Hippocampal formation (tissue), 2 donors: ENCODE results near the gene ERI2.
A peak's percentile ranks its signal among the peaks of the same experiment; 100 is the strongest.

Experiments
- DNase-seq, 2 donors: peaks; one replicate each; lab custom pipeline; 2025; lab: John Stamatoyannopoulos, UW

Gene ERI2

GRCh38 chr16:20806168-20807050, at the start of gene ERI2, which contains the start of gene REXO5:
Gene ERI2 (minus strand): TSS chr16:20806472. CDS start chr16:20806430, 42 bp downstream.
Gene REXO5 (plus strand): TSS chr16:20806527. CDS start chr16:20806954, 427 bp downstream.
- peak; percentile 85 to 86 for DNase-seq

GRCh38 chr16:20854963-20855362, 48.7 kb upstream of the ERI2 start:
- DNase-seq: no peak

- no peak for DNase-seq
These were observed 47.8 kb upstream of the ERI2 start for GRCh38 chr16:20853981-20854620.

- no peak for DNase-seq
These were observed 46.9 kb upstream of the ERI2 start for GRCh38 chr16:20853143-20853542.

DNA sequence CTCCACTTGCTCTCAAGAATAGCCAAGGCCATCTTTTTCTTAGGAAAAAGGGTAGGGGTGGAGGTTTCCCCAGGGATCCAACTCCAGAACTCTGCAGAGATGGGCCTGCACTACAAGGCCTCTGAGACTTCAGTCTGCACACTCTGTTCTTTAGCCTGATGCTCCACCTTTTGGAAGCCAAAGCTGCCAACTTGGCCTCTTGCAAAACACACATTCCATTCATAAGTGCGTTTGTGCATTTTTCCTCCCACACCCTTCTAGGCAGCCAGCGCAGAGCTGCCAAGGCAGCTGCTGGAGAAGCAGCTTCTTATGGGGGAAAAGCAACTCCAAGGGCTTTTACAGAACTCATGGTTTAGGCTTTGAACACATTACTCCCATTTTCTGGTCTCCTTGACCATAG, 45.3 kb upstream of the ERI2 start:
- DNase-seq: peak in 1 of 2 donors; percentile 27

DNA sequence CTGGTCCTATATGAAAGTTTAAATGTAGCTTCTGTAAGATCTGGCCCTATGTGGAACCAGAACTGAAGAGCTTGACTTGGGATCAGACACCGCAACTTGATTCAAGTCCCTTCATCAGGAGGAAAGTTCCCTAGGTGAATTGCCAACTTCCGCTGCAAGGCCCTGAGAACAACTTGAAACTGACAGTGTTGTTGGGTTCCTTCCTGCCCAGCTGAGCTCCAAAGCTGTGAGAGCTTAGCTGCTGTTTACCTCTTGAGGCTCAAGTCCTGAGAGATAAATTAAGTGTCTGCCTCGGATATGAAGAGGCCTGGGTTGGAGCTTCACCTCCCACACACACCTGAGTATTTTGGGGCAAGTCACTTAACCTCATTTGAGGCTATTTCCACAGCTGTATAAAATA, 44.7 kb upstream of the ERI2 start:
- DNase-seq: no peak

DNA sequence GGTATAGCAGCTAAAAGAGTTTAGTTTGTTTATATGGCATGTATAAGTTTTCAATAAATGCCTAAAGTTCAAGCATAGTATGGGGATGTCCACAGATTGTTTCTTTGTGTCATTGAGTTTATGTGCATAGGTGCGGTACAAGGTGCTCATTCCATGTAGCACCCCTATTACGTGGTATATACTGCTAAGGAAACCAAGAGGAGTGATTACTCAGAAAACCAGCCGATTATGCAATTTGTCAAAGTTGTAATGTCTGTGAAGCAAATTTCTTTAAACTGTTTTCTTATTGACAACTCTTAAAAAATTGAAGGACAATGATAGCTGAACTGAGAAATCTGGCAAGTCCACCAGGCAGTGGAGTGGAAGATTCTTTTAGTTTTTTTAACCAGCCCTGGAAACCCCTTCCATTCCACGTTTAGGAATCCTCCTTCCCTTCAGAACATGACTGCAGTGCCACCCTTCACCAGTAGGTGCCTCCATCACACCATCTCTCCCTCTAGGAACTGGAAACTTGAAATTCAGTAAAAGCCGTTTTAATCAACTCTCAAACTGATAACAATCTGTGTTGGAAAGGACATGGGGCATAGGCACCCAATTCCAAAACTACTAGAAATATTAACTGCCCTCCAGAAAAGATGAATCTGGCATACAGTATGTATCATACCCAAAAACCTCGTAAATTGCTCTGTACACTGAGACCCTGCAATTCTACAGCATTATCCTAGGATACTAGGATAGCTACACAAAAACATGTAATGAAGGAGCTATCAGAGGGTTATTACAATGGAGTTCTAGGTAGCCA, 43.5 kb upstream of the ERI2 start:
- DNase-seq: peak; percentile 34 to 46

DNA sequence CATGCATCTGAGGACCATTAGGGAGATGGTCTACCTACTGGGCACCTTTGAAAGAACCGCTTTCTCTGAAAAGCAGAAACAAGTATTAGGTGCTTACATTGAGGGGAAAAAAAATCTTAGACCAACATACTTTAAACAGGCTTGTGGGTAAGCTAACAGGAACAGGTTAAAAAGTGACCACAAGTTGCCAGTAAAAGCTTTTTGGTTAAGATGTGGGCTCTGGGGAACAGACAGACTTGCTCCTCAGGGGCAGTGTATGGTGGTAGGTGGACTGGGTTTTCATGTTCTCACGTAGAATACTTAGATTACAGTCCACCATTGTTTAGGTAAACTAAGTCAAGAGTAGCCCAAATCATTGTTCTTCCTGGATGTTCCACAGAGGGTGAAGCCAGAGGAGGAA, 41.3 kb upstream of the ERI2 start:
- no peak for DNase-seq

GRCh38 chr16:20846551-20846950, 40.3 kb upstream of the ERI2 start:
- DNase-seq: no peak

- no peak for DNase-seq
These were observed 39.8 kb upstream of the ERI2 start for GRCh38 chr16:20846030-20846429.

- DNase-seq: no peak
These were observed 38.3 kb upstream of the ERI2 start for GRCh38 chr16:20844588-20844987.

DNA sequence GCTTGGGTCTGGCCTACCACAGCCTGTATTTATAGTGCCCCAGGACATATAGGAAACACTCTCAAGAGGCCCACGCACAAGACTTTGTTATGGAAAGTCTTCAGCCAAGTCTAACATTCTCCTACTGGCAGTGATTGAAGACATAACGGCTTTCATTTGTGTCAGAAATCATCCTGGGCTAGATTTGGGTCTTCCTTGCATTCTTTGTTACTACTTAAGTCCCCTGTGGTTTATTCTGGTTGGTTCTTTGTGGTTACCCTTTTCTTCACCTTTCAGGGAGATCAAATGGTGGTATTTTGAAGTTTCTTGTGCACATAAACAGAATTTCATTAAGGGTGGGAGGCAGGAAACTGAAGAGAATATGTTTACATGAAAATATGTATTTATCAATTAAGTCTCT, 37.8 kb upstream of the ERI2 start:
- no peak for DNase-seq

DNA sequence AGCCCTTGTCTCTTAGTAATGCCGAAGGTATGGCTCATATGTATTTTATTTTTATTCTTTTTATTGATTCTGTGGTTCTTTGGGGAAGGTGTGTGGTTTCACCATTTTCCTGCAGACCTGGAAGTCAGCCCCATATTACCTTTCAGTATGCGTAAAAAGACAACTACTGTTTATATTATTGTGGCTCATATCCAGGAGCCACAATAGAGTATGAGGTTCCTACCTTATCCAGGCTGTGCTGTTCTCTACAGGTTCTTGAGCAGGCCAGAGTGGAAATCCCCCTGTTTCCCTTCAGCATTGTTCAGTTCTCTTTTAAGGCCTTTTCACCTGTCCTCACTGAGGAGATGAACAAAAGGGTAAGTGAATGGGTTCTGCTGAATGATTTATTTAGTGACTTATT, 33.2 kb upstream of the ERI2 start:
- DNase-seq: no peak

- no peak for DNase-seq
These were observed 32.0 kb upstream of the ERI2 start for GRCh38 chr16:20838240-20838639.

- no peak for DNase-seq
These were observed 26.8 kb upstream of the ERI2 start for GRCh38 chr16:20833086-20833485.

GRCh38 chr16:20830372-20830771, 24.1 kb upstream of the ERI2 start:
- no peak for DNase-seq

DNA sequence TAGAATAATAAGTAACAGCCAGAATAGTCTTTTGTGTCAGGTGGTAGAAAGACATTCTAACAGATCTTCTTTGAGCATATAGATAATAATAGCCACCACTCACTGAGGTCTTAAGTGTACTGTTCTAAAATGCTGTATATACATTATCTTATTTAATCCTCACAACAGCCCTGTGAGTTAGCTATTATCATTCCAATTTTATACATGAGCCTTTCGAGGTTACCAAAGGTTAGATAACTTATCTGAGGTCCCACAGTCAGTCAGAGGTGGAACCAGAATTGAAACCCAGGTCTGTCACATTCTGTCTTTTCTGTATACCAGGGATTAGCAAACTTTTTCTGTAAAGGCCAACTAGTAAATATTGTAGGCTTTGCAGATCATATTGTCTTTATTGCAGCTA, 23.3 kb upstream of the ERI2 start:
- no peak for DNase-seq

- no peak for DNase-seq
These were observed 19.8 kb upstream of the ERI2 start for GRCh38 chr16:20826039-20826566.

GRCh38 chr16:20822521-20823325, 16.5 kb upstream of the ERI2 start:
- no peak for DNase-seq

DNA sequence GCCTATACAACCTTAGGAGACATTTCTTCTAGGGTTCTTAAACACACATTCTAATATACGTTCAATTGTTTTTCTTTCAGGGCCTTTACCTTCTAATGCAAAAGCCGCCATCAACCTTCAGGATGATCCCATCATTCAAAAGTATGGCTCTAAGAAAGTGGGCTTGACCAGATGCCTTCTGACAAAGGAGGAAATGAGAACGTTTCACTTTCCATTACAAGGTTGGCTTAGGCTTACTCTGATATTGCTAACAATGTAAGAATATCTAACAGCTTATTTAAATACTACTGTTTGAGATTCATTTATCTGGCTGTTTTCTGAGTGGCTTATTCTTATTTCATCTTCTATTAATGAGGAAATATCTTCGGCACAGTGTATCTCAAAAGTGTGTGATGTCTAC, 15.4 kb upstream of the ERI2 start:
- no peak for DNase-seq

DNA sequence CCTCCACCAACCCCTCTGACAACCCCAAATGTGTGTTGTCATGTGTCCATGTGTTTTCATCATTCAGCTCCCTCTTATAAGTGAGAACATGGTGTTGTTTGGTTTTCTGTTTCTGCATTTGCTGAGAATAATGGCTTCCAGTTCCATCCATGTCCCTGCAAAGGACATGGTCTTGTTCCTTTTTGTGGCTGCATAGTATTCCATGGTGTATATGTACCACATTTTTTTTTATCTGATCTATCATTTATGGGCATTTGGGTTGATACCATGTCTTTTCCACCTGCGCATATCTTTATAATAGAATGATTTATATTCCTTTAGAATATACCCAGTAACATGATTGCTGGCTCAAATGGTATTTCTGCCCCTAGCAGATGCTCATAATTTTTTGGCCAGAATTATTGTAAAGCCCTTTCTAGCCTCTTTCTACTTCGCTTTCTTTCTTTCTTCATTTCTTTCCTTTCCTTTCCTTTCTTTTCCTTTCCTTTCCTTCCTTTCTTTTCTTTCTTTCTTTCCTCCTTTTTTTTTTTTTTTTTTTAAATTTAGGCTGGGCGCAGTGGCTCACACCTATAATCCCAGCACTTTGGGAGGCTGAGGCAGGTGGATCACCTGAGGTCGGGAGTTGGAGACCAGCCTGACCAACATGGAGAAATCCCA, 12.8 kb upstream of the ERI2 start:
- DNase-seq: no peak
